Panc1 (cell line): ENCODE results near the gene TAMM41.

Experiments used
- POLR2AphosphoS5 ChIP-seq: IDR thresholded peaks from 2 replicates; pipeline ENCODE4 v1.6.1; 2012; ENCODE audit warnings: mild to moderate bottlenecking, low read depth, low read length, moderate library complexity
- TF ChIP-seq, protein P1 (sequence below): fragments of 450-650 bp; IDR thresholded peaks from 2 replicates; pipeline ENCODE4 v1.5.1; 2017; ENCODE audit warnings: mild to moderate bottlenecking

DNA sequence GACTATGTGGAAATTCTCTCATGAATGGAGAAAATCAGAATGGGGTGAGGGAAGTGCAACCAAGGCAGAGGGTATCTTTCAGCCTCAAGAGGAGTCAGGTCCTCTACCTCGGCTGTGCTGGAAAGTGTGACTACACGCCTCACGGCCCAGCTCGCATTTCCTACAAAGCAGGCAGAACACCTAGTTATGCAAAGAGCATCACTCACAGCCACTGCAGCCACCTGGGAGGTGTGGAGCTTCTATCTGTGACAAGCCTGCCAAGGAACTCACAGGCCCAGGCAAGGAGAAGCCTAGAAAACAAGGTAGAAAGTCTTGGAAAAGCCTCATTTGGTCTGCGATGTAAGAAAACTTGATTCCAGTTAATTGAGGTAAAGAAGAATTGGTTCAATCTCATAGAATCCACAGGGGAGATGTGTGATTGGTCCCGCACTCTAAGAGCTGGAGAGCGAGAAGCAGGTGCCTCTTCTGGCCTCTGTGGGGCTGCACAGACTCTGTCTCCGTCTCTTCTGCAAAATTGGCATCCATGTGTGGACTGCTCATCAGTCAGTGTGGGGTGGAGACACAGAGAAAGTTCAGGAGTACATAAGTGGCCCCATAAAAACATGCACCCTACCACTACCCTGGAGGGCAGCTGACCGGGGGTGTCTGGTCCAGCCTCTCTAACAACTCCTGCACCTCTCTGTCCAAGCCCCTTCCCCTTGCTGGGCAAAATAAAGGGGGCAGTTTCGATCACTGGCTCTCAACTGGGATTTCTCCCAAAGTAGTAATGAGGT, 76.8 kb downstream of the TAMM41 start:
- TF ChIP-seq, protein P1, sequence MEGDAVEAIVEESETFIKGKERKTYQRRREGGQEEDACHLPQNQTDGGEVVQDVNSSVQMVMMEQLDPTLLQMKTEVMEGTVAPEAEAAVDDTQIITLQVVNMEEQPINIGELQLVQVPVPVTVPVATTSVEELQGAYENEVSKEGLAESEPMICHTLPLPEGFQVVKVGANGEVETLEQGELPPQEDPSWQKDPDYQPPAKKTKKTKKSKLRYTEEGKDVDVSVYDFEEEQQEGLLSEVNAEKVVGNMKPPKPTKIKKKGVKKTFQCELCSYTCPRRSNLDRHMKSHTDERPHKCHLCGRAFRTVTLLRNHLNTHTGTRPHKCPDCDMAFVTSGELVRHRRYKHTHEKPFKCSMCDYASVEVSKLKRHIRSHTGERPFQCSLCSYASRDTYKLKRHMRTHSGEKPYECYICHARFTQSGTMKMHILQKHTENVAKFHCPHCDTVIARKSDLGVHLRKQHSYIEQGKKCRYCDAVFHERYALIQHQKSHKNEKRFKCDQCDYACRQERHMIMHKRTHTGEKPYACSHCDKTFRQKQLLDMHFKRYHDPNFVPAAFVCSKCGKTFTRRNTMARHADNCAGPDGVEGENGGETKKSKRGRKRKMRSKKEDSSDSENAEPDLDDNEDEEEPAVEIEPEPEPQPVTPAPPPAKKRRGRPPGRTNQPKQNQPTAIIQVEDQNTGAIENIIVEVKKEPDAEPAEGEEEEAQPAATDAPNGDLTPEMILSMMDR: no peak
- no peak for TF ChIP-seq POLR2AphosphoS5
